ENCODE data around the gene ITPR2.
"Not testable (repeated sequence)": the region's sequence is repeated elsewhere in the genome, so short reads cannot be mapped to it uniquely, and the experiment has no call there.

ITPR2 gene

DNA sequence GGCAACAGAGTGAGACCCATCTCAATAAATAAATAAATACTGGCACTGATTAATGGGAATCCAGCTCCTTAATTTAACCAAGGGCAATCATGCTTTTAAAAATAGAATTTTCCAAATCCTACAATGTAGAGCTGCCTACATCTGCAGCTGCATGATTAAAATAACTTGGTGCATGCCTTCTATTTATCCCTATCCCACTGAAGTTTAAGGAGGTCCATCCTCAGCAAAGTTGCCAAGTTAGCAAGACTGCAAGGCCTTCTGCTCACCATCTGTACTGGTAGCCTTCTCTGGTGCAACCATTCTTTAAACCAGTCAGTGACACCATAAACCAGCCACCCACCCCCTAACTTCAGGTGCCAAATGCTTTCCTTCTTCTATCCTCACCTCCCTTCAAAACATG, 226.1 kb downstream of the ITPR2 start:
- H3K4me1 ChIP-seq (ENCODE audit: insufficient read depth, low read length): no peaks in the 10 kb centered on the region
- no peak overlapping the region for H3K9ac ChIP-seq (ENCODE audit: low read depth, low read length)
- H3K9me3 ChIP-seq (ENCODE audit: control insufficient read depth, insufficient read depth, low read length): no peaks in the 10 kb centered on the region
- no peaks in the 10 kb centered on the region for H3K36me3 ChIP-seq (ENCODE audit: insufficient read depth, low read length)

DNA sequence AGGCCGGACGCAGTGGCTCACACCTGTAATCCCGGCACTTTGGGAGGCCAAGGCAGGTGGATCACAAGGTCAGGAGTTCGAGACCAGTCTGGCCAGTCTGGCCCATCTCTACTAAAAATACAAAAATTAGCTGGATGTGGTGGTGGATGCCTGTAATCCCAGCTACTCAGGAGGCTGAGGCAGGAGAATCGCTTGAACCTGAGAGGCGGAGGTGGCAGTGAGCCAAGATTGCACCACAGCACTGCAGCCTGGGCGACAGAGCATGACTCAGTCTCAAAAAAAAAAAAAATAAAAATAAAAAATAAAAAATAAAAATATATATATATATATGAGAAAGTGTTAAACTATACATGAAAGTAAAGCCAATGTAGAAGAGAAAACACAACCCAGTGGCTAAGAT, 228.2 kb downstream of the ITPR2 start:
- H3K4me1 ChIP-seq (ENCODE audit: insufficient read depth, low read length); H3K9me3 ChIP-seq (ENCODE audit: control insufficient read depth, insufficient read depth, low read length); H3K9ac ChIP-seq (ENCODE audit: low read depth, low read length); H3K36me3 ChIP-seq (ENCODE audit: insufficient read depth, low read length): not testable (repeated sequence)

DNA sequence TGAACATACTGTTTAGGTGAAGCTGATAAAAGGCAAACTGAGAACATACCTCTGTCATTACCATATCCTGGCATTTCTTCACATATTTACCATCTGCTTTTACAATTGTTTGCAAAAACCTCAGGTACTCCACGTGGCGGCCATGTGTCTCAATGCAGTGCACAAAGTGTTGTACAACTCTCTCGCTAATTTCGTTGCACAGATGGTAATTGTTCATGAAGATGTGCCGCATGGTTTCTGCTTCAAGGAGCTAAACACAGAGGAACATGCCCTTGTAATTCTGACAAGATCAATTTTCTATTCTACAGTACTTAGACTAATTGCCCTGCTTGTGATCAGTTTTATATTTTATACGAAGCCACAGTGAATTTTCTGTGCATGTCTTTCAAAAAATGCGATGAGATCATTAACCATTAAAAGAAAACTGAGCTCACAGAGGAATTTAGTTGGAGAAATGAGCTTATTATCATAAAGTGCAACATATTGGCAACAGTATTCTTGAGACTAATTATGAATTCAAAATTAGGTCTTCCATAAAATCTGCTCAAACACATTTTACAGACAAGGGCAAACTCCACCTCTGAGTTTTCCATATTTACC, 233.8 kb downstream of the ITPR2 start:
- Histone ChIP-seq H3K4me1 (ENCODE audit: insufficient read depth, low read length) (no peaks in the 10 kb centered on the region), H3K9ac (ENCODE audit: low read depth, low read length) (no peak overlapping the region), H3K9me3 (ENCODE audit: control insufficient read depth, insufficient read depth, low read length) (no peaks in the 10 kb centered on the region), H3K36me3 (ENCODE audit: insufficient read depth, low read length) (peaks cover 4% of the 10 kb centered on the region; the same call in 1 of the 2 replicates)

DNA sequence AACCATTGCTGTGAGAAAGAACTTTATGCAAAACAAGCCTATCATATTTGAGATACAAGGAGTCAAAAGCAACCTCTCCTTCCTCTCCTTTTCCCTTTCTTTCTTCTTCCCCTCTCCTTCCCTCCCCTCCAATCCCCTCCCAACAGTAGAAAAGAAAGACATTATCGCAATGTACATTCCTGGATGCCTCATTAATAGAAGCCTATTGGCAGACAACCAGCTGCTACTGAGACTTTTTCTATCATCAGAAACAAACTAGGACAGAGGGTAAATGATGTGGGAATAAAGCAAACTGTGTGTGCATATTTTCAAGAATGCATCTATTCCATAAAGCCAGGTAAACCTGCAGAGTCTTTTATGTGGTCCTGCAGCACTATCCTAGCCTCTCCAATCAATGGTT, 237.2 kb downstream of the ITPR2 start:
- Histone ChIP-seq H3K9me3 (ENCODE audit: control insufficient read depth, insufficient read depth, low read length) (no peaks in the 10 kb centered on the region), H3K4me1 (ENCODE audit: insufficient read depth, low read length) (no peaks in the 10 kb centered on the region), H3K9ac (ENCODE audit: low read depth, low read length) (no peak overlapping the region), H3K36me3 (ENCODE audit: insufficient read depth, low read length) (peaks cover 4% of the 10 kb centered on the region)

DNA sequence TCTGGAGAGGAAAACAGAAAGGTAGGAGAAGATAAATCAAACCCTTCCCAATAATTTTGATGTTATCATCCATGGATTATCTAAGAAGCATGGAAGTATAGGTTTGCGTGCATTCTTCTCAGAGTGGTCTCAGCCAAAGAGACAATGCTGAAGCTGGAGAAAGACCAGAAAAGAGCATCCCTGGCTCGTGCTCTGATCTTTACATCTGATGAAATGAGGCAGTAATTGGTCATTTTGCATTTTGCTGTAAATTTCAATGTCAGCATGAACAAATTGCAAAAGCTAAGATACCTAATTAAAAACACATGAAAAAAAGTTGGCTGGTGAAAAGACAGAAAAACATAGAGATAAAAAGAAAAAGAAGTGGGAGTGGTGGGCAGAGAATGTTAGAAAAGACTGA, 252.4 kb downstream of the ITPR2 start:
- Histone ChIP-seq H3K9me3 (ENCODE audit: control insufficient read depth, insufficient read depth, low read length) (no peaks in the 10 kb centered on the region), H3K4me1 (ENCODE audit: insufficient read depth, low read length) (no peaks in the 10 kb centered on the region), H3K9ac (ENCODE audit: low read depth, low read length) (no peak overlapping the region), H3K36me3 (ENCODE audit: insufficient read depth, low read length) (peaks cover 6% of the 10 kb centered on the region; the same call in 1 of the 2 replicates)

DNA sequence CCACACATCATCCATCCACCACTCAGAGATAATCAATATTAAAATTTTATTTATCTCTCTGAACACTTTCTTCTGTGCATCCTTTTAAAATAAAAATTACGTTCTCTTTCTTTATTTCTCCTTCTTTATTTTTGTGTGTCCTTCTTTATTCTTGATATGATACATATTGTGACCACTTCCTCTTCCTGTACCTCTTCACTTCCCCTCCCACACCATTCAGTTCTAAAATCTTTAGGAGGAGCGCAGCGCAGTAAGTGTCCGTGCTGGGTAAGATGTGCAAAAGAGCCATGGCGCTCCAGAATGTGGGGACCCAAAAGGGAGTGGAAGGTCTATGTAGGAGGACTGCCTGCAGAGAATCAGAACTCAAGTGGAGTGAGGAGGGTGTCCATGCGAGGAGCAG, 256.7 kb downstream of the ITPR2 start:
- H3K4me1 ChIP-seq (ENCODE audit: insufficient read depth, low read length): peaks cover 14% of the 10 kb centered on the region
- no peak overlapping the region for H3K9ac ChIP-seq (ENCODE audit: low read depth, low read length)

DNA sequence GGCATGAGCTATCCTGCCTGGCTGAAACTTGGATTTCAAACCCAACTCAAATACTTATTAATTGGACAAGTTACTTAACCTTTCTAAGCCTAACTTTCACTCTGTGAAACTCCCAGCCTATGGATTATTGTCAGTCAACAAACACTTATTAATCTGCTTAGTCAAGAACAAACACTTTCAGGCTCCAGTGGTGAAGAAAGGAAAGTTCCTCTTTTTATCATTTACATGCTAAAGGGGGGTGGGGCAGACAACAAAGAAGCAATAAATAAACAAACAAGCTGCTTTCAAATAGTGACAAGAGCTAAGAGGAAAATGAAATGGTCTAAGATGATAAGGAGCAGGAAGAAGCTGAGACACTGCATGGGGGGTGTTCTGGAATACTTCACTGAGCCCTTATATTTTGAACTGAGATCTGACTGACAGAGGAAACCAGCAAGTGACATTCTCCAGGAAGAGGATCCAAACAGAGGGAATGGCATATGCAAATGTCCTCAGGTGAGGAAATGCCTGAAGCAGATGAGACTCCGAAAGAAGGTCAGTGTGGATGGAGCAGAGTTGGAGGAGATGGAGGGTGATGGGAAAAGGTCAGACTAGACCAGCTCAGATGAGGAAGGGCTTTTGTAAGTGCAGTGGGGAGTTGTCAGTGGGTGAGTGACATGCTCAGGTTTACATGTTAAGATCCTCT, 259.6 kb downstream of the ITPR2 start:
- Histone ChIP-seq H3K9me3 (ENCODE audit: control insufficient read depth, insufficient read depth, low read length) (no peaks in the 10 kb centered on the region), H3K9ac (ENCODE audit: low read depth, low read length) (no peak overlapping the region), H3K4me1 (ENCODE audit: insufficient read depth, low read length) (peaks cover 14% of the 10 kb centered on the region), H3K36me3 (ENCODE audit: insufficient read depth, low read length) (no peaks in the 10 kb centered on the region; the same call in 1 of the 2 replicates)

More for the DNA sequence above, 256.7 kb downstream of the ITPR2 start:
- H3K36me3 ChIP-seq (ENCODE audit: insufficient read depth, low read length): peaks cover 6% of the 10 kb centered on the region; the same call in 1 of the 2 replicates
- no peaks in the 10 kb centered on the region for H3K9me3 ChIP-seq (ENCODE audit: control insufficient read depth, insufficient read depth, low read length)

DNA sequence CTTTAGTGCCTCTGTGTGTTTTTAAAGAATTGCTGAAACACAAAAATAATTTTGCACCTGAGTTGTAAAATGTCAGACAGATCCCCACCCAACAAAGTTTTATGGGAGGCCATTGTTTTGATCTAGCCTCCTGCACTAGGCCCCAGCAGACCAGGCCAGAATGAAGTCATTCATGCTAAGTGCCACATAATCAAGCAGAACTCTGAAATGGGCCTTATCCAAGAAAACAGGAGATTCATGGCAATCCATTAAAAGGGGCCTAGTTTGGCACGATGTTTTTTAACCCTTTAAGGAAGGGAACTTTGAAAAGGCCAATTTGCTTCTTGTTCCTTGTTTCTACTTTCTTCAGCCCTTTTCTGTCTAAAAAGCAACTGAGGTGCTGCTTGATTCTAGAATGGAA, 260.9 kb downstream of the ITPR2 start:
- H3K4me1 ChIP-seq (ENCODE audit: insufficient read depth, low read length): peaks cover 14% of the 10 kb centered on the region
- no peak overlapping the region for H3K9ac ChIP-seq (ENCODE audit: low read depth, low read length)
- no peaks in the 10 kb centered on the region; the same call in 1 of the 2 replicates for H3K36me3 ChIP-seq (ENCODE audit: insufficient read depth, low read length)
- H3K9me3 ChIP-seq (ENCODE audit: control insufficient read depth, insufficient read depth, low read length): no peaks in the 10 kb centered on the region

DNA sequence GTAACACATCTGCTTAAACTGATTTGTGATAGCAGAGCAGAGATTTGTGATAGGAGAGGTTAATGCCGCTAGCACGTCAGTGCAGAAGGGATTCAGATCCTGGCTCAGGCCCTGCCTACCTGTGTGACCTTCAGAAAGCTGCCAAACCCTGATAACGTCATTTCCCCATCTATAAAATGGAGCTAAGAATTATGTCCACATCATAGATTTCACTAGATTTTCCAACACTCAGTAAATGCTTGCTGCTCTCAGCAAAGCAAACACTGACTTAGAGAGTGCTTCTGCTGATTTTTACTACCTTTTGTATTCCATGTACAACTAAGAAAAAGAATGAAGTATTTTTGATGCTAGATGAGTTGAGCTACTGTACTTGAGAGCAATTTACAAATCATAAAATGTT, 261.4 kb downstream of the ITPR2 start:
- Histone ChIP-seq H3K4me1 (ENCODE audit: insufficient read depth, low read length) (peaks cover 14% of the 10 kb centered on the region), H3K36me3 (ENCODE audit: insufficient read depth, low read length) (no peaks in the 10 kb centered on the region; the same call in 1 of the 2 replicates), H3K9ac (ENCODE audit: low read depth, low read length) (no peak overlapping the region)

DNA sequence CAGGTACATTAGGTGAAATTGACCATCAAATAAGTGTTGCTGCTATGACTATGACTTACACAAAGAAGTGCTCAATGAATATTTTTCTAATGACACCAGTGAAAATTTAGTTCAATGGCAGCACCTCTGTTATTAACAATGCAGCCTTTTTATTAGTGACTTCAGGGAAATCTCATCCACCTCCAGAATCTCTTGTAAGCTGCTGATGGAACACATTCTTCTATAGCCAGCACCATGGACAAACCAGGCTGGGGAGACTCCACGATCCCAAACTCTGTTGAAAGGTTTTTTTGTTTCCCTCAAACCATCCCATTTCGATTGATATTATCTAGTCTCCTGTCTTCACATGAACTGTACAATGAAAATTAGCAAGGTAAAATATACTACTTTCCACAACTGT, 265.9 kb downstream of the ITPR2 start:
- Histone ChIP-seq H3K4me1 (ENCODE audit: insufficient read depth, low read length) (no peaks in the 10 kb centered on the region), H3K9me3 (ENCODE audit: control insufficient read depth, insufficient read depth, low read length) (no peaks in the 10 kb centered on the region), H3K9ac (ENCODE audit: low read depth, low read length) (no peak overlapping the region), H3K36me3 (ENCODE audit: insufficient read depth, low read length) (no peaks in the 10 kb centered on the region)

More for the DNA sequence above, 261.4 kb downstream of the ITPR2 start:
- H3K9me3 ChIP-seq (ENCODE audit: control insufficient read depth, insufficient read depth, low read length): no peaks in the 10 kb centered on the region

DNA sequence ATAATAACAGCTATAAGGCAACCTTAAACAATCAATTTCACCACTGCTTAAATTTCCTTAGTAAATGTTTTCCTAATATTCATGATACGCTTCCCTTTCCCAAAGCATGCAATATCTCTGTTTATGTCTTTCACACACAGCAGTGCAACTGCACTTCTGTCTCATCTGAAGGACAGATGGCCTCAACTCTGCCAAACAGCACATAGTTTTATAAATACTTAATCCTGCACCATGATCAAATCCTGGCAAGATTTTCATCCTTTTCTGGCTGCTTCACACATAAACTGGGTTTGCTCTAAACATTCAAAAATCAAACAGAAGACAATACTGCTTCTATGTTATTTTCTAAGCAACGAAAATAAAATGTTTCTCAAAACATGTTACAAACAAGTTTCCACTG, 266.3 kb downstream of the ITPR2 start:
- no peaks in the 10 kb centered on the region for H3K36me3 ChIP-seq (ENCODE audit: insufficient read depth, low read length)
- H3K9me3 ChIP-seq (ENCODE audit: control insufficient read depth, insufficient read depth, low read length): no peaks in the 10 kb centered on the region
- H3K9ac ChIP-seq (ENCODE audit: low read depth, low read length): no peak overlapping the region
- H3K4me1 ChIP-seq (ENCODE audit: insufficient read depth, low read length): no peaks in the 10 kb centered on the region

DNA sequence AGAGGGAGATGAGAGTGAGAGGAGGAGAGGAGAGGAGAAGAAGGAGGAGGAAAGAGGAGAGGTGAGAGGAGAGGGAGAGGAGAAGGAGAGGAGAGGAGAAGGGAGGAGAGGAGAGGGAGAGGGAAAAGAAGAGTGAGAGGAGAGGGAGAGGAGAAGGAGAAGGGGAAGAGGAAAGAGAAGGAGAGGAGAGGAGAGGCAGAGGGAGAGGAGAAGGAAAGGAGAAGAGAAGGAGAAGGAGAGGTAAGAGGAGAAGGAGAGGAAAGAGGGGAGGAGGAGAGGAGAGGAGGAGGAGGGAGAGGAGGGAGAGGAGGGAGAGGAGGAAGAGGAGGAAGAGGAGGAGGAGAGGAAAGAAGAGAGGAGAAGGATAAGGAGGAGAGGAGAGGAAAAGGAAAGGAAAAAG, 266.8 kb downstream of the ITPR2 start:
- Histone ChIP-seq H3K9ac (ENCODE audit: low read depth, low read length) (no peak overlapping the region), H3K36me3 (ENCODE audit: insufficient read depth, low read length) (no peaks in the 10 kb centered on the region; the same call in 1 of the 2 replicates), H3K4me1 (ENCODE audit: insufficient read depth, low read length) (no peaks in the 10 kb centered on the region), H3K9me3 (ENCODE audit: control insufficient read depth, insufficient read depth, low read length) (no peaks in the 10 kb centered on the region)

DNA sequence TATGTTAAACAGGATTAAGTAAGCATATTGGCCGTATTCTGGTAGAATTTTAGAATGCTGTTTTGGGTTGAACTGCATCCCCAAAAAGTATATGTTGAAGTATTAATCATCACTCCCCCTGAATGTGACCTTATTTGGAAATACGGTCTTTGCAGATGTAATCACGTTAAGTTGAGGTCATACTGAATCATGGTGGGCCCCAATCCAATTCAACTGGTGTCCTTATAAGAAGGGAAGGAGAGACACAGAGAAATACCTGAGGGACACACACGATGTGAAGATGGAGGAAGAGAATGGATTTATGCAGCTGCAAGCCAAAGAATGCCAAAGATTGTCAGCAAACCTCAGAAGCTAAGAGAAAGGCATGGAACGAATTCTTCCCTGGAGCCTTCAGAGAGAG, 268.6 kb downstream of the ITPR2 start:
- Histone ChIP-seq H3K9ac (ENCODE audit: low read depth, low read length) (no peak overlapping the region), H3K36me3 (ENCODE audit: insufficient read depth, low read length) (no peaks in the 10 kb centered on the region; the same call in 1 of the 2 replicates), H3K4me1 (ENCODE audit: insufficient read depth, low read length) (no peaks in the 10 kb centered on the region), H3K9me3 (ENCODE audit: control insufficient read depth, insufficient read depth, low read length) (no peaks in the 10 kb centered on the region)

DNA sequence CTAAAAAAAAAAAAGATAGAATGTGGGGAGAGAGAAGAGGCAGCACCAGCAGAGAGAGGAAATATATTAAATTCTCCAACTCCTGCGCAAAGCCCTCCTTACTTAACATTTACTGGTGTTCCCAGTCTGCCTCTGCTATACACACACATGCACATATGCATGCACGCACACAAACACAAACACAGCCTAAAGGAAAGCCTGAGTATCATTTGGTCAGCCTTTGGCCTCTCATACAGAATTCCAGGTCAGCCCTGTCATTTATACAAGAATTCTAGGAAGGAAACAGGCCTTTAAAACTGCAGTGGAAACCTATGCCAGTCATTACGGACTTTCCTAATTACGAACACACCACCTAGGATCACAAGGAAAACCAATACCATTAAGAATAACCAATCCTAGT, 269.4 kb downstream of the ITPR2 start:
- H3K36me3 ChIP-seq (ENCODE audit: insufficient read depth, low read length): no peaks in the 10 kb centered on the region; the same call in 1 of the 2 replicates
- no peaks in the 10 kb centered on the region for H3K4me1 ChIP-seq (ENCODE audit: insufficient read depth, low read length)
- no peaks in the 10 kb centered on the region for H3K9me3 ChIP-seq (ENCODE audit: control insufficient read depth, insufficient read depth, low read length)
- H3K9ac ChIP-seq (ENCODE audit: low read depth, low read length): no peak overlapping the region

DNA sequence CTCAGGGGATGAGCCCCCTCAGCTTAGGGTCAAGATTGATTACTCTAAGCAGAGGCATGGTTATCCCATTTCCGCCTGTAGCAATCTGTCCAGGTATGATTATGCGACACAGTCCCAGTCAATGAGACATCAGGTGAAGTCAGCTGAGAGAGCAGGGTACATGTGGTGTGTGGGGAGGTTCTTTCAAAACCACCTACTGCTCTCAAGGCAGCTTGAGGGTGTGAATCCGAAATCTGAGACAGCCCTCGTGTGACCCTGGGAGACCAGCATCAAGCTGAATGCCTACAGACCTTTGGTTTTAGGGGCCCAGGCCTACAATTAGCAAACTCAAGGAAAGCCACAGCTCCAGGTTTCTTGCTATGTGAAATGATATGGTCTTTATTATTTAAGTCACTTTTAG, 275.7 kb downstream of the ITPR2 start:
- Histone ChIP-seq H3K9me3 (ENCODE audit: control insufficient read depth, insufficient read depth, low read length) (no peaks in the 10 kb centered on the region), H3K4me1 (ENCODE audit: insufficient read depth, low read length) (no peaks in the 10 kb centered on the region), H3K36me3 (ENCODE audit: insufficient read depth, low read length) (no peaks in the 10 kb centered on the region; the same call in 1 of the 2 replicates), H3K9ac (ENCODE audit: low read depth, low read length) (no peak overlapping the region)
